Measurements from ENCODE around the gene HRC.

DNA sequence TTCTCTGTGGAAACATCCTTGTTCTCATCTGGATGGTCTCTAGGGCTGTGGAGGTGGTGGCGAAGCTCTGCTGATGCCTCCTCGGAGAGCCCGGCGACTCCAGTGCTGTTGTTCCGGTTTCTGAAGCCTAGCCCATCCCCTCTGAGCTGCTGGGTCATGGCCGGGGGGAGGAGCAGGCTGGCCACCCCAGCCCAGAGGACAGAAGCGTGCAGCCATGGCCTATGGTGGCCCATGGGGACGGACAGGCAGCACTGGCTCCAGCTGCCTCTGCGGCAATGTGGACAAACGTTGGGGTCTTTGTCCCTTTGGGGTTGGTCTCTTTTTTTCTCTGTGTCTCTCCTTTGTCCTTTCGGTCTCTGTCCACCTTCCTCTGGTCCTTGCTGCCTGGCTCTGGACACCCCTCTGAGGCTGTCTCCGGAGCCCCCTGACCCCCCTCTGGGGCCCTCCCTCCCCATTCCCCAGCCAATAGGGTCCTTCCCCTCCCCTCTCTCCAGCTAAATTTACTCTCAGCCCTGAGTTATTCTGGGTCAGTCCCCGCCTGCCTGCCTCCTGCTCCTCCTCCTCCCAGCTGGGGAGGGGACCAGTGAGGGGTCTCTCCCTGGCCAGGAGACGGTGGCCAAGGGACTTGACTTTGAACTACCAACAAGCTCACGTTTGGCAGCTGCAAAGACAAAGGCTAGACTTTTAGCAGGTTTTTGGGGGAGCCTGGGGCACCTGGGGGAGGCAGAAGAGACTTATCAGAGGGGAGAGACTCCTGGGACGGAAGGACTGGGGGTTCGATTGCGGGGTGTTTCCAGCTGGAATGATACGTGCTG lies at the start of gene HRC:
- TF ChIP-seq CTCF (IDR thresholded peaks at IDR 0.05) (no peak), POLR2A (IDR thresholded peaks at IDR 0.05) (no peak)

Data from body of pancreas (tissue), 4 donors.